HEK293T (cell line): ENCODE data around the gene OPRM1.
A peak's percentile ranks its signal among the peaks of the same experiment; 100 is the strongest.

Experiments used
- CTCF ChIA-PET: fragments of 350-600 bp; formaldehyde crosslinking; extraction: SDS; loops from one replicate; lab custom pipeline; 2021; ENCODE audit warnings: antibody characterized with exemption, inconsistent platforms; lab: Yijun Ruan, JAX
- POLR2A ChIA-PET: fragments of 350-600 bp; formaldehyde crosslinking; extraction: SDS; loops from one replicate; lab custom pipeline; 2020; ENCODE audit warnings: antibody characterized with exemption, inconsistent platforms; lab: Yijun Ruan, JAX
- DNase-seq: peaks from one replicate; pipeline ENCODE4 v3.0.0; 2012; ENCODE audit warnings: mixed read lengths; ENCODE audit errors: extremely low spot score
- ARNT ChIP-seq: fragments of 450-650 bp; IDR thresholded peaks from 2 replicates; pipeline ENCODE4 v1.6.1; 2017; ENCODE audit warnings: mild to moderate bottlenecking
- BHLHE40 ChIP-seq: fragments of 450-650 bp; IDR thresholded peaks from 2 replicates; pipeline ENCODE4 v1.6.1; 2016; ENCODE audit warnings: mild to moderate bottlenecking, moderate library complexity, borderline replicate concordance
- CTBP1 ChIP-seq: fragments of 450-650 bp; IDR thresholded peaks from 2 replicates; pipeline ENCODE4 v1.6.1; 2016; ENCODE audit warnings: borderline replicate concordance
- ELF4 ChIP-seq: fragments of 450-650 bp; IDR thresholded peaks from 2 replicates; pipeline ENCODE4 v1.6.1; 2017; ENCODE audit warnings: antibody characterized with exemption
- FOXA1 ChIP-seq: fragments of 450-650 bp; IDR thresholded peaks from 2 replicates; pipeline ENCODE4 v1.6.1; 2016; ENCODE audit warnings: mild to moderate bottlenecking
- FOXK2 ChIP-seq: fragments of 450-650 bp; IDR thresholded peaks from 2 replicates; pipeline ENCODE4 v1.6.1; 2016; ENCODE audit warnings: mild to moderate bottlenecking
- FOXM1 ChIP-seq: fragments of 450-650 bp; IDR thresholded peaks from 2 replicates; pipeline ENCODE4 v1.6.1; 2017; ENCODE audit warnings: mild to moderate bottlenecking, borderline replicate concordance
- HDGF ChIP-seq: fragments of 450-650 bp; IDR thresholded peaks from 2 replicates; pipeline ENCODE4 v1.6.1; 2017; ENCODE audit warnings: antibody characterized with exemption, borderline replicate concordance
- L3MBTL2 ChIP-seq: fragments of 450-650 bp; conservative IDR thresholded peaks from 2 replicates; pipeline ENCODE4 v1.6.1; 2016; ENCODE audit warnings: mild to moderate bottlenecking
- LEF1 ChIP-seq: fragments of 450-650 bp; IDR thresholded peaks from 2 replicates; pipeline ENCODE4 v1.6.1; 2017; ENCODE audit warnings: mild to moderate bottlenecking, borderline replicate concordance
- NFRKB ChIP-seq: fragments of 450-650 bp; IDR thresholded peaks from 2 replicates; pipeline ENCODE4 v1.6.1; 2016; ENCODE audit warnings: mild to moderate bottlenecking, moderate library complexity
- PKNOX1 ChIP-seq: fragments of 450-650 bp; IDR thresholded peaks from 2 replicates; pipeline ENCODE4 v1.6.1; 2016
- SP1 ChIP-seq: fragments of 450-650 bp; IDR thresholded peaks from 2 replicates; pipeline ENCODE4 v1.6.1; 2017
- SUZ12 ChIP-seq: fragments of 450-650 bp; IDR thresholded peaks from 2 replicates; pipeline ENCODE4 v1.6.1; 2016; ENCODE audit warnings: mild to moderate bottlenecking
- TARDBP ChIP-seq: fragments of 450-650 bp; IDR thresholded peaks from 2 replicates; pipeline ENCODE4 v1.6.1; 2016
- ZNF384 ChIP-seq: fragments of 450-650 bp; IDR thresholded peaks from 2 replicates; pipeline ENCODE4 v1.6.1; 2016

The OPRM1 gene

GRCh38 chr6:154134471-154135147, 95.6 kb downstream of the OPRM1 start:
- TF ChIP-seq SUZ12 = no peak
- TF ChIP-seq CTBP1 = no peak
- no peak for DNase-seq
- POLR2A ChIA-PET = no interaction called here

GRCh38 chr6:154138793-154139192, 99.8 kb downstream of the OPRM1 start:
- DNase-seq = no peak
- POLR2A ChIA-PET = no interaction called here
- TF ChIP-seq ZNF384 (no peak), SUZ12 (no peak), BHLHE40 (no peak), L3MBTL2 (no peak), SP1 (no peak), NFRKB (no peak), PKNOX1 (no peak)
- CTCF ChIA-PET = interaction anchor here (0.7 kb wide), 1 partner anchor 187 kb away, joined by 3 read pairs; no protein-coding TSS in a partner anchor

More at GRCh38 chr6:154134471-154135147, 95.6 kb downstream of the OPRM1 start:
- CTCF ChIA-PET = interaction anchor here (0.6 to 0.7 kb wide), 2 partner anchors 541 to 1562 kb away, joined by 4 read pairs; no protein-coding TSS in a partner anchor

- no peak for DNase-seq
- ChIA-PET POLR2A (no interaction called here), CTCF (no interaction called here)
- TF ChIP-seq ARNT (no peak), L3MBTL2 (no peak), NFRKB (no peak)
Observed at GRCh38 chr6:154139892-154140291, 100.9 kb downstream of the OPRM1 start.

GRCh38 chr6:154140743-154141142, 101.7 kb downstream of the OPRM1 start:
- TF ChIP-seq ZNF384 (no peak), BHLHE40 (no peak), FOXK2 (no peak), PKNOX1 (no peak), HDGF (no peak), FOXM1 (no peak), FOXA1 (no peak), ARNT (no peak), CTBP1 (no peak), TARDBP (no peak), ELF4 (no peak), LEF1 (no peak), NFRKB (no peak)

GRCh38 chr6:154143753-154144152, 104.7 kb downstream of the OPRM1 start:
- ChIA-PET CTCF (no interaction called here), POLR2A (no interaction called here)
- TF ChIP-seq NFRKB (no peak), HDGF (no peak), PKNOX1 (no peak), SP1 (no peak), ARNT (no peak)
- no peak for DNase-seq

More at GRCh38 chr6:154140743-154141142, 101.7 kb downstream of the OPRM1 start:
- POLR2A ChIA-PET = no interaction called here
- CTCF ChIA-PET = no interaction called here
- DNase-seq = no peak

- ChIA-PET CTCF (interaction anchor here (0.5 to 2.9 kb wide), 3 partner anchors 123 to 345 kb away, joined by 3 to 25 read pairs (median 4); no protein-coding TSS in a partner anchor), POLR2A (no interaction called here)
- TF ChIP-seq LEF1 (no peak), FOXK2 (0 out of 2 replicates have a peak, but pooled peaks have one; percentile 62)
- DNase-seq = peak; percentile 55
Observed at GRCh38 chr6:154154389-154154967, 115.4 kb downstream of the OPRM1 start.

- CTCF ChIA-PET = interaction anchor here (0.6 kb wide), 3 partner anchors 121 to 519 kb away, joined by 3 to 4 read pairs (median 3); no protein-coding TSS in a partner anchor
- peak; percentile 73 for DNase-seq
- TF ChIP-seq FOXM1 = no peak
- no peak for TF ChIP-seq FOXA1
- POLR2A ChIA-PET = no interaction called here
Observed at GRCh38 chr6:154156135-154156896, 117.3 kb downstream of the OPRM1 start.
